Measurements from ENCODE around the gene PLD2.

The PLD2 gene

DNA sequence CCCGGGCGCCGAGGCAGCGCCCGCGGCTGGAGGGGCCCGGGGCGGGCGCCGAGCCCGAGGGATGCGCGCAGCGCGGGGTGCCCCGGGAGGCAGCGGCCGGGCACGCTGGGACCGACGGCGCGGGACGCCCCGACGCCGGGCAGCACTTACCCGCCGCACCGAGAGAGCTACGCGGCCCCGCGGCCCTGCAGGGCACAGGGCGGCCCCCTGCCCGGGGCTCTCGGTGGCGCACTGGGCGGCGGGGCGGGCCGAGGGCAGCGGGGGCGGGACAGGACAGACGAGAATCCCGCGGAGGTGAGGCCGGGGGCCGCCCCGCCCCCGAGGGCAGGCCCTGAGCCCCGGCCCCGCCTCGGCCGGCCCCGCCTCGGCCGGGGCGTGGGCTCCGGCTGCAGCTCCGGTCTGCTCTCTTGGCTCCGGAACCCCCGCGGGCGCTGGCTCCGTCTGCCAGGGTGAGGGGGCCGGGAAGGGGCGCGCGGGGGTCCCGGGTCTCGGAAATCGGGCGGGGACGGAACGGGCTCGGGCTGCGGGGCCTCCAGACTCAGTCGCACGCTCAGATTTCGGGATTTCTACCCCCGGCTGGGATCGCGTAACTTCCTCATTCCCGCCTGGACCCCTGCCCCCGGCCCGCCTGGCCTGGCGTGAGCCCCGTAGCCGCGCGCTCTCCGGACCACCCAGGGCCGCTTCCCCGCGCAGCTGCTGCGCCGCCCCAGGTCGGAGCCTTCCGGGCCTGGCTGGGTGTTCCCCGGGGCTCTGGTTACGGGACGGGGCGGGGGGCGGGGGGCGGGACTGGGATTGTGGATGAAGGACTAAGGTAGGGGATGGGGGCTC lies at the start of gene PLD2:
Gene PLD2 (plus strand): TSS at position 376 of the 828 bp plus-strand sequence. CDS start 621 bp downstream, outside the sequence.
- peak; percentile 24 for DNase-seq (ENCODE audit: low read depth, low spot score)

DNA sequence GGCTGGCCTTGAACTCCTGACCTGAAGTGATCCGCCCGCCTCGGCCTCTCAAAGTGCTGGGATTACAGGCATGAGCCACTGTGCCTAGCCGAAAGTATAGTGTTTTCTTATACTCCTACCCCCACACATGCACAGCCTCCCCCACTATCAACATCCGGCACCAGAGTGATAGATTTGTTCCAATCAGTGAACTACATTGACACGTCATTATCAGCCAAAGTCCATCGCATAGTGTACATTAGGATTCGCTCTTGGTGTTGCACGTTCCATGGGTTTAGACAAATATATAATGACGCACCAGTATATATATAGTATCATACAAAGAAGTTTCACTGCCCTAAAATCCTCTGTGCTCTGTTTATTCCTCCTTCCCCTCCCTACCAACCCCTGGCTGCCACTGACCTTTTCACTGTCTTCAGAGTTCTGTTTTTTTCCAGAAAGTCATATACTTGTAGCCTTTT lies 47.1 kb upstream of the PLD2 start:
- no peak for DNase-seq (ENCODE audit: low read depth, low spot score)

GRCh38 chr17:4764595-4764994 lies 42.4 kb upstream of the PLD2 start:
- no peak for DNase-seq (ENCODE audit: low read depth, low spot score)

DNA sequence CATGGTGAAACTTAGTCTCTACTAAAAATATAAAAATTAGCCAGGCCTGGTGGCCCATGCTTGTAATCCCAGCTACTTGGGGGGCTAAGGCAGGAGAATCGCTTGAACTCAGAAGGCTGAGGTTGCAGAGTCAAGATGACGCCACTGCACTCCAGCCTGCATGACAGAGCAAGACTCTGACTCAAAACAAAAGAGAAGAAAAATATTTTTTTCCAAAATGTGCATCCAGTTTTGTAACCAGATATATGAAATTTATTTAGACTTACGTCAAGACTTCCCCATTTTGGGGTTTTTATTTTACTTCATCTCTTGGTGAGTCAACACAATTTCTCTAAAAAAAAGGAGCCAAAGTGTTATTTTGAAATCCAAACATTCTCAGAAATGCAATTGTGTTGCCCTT lies 40.8 kb upstream of the PLD2 start:
- no peak for DNase-seq (ENCODE audit: low read depth, low spot score)

- DNase-seq (ENCODE audit: low read depth, low spot score): no peak
Observed at GRCh38 chr17:4766723-4767122, 40.2 kb upstream of the PLD2 start.

DNA sequence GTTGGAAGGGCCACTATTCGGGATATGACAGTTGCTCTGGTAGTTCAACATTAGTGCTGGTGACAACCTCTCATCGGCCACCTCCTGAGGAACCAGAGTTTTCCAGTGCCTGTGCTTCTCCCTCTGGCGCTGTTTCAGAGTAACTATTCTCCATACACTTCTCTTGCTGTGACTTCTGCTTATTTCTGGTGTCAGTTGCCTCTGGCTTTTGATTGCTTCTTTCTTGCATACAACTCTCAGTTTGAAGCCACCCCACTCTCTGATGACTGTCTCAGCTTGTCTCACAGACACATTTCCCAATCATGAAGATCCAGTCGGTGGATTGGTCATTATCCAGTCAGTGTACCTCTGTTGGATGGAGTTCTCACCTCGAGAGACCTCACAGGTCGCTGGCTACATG lies 38.7 kb upstream of the PLD2 start:
- DNase-seq (ENCODE audit: low read depth, low spot score): no peak

GRCh38 chr17:4769628-4770027 lies 37.3 kb upstream of the PLD2 start:
- DNase-seq (ENCODE audit: low read depth, low spot score): no peak

DNA sequence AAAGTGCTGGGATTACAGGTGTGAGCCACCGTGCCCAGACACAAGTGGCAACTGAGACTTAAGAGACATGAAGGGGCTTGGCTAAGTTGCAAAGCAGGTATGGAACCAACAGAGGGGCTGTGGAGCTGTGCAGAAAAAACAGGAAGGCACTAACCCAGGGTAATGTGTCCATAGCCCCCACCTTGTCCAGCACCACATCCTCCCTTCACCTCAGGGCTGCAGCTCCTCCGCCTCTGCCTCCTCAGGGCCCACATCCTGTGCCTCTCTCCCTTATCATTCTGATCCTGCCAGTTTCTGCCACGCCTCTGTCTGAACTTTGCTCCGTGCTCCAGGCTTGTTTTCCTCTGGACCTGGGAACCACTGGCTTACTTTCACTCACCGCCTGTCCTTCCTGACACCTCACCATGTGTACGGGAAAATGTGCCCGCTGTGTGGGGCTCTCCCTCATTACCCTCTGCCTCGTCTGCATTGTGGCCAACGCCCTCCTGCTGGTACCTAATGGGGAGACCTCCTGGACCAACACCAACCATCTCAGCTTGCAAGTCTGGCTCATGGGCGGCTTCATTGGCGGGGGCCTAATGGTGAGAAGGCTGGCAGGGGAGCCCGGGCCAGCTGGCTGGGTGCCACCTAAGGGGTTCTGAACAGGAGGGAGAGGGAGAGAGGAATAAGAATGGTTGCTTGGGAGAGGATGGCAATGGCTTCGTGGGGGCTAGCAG lies 35.3 kb upstream of the PLD2 start, which contains the start of gene TM4SF5:
Gene TM4SF5 (plus strand): TSS at position 368 of the 716 bp plus-strand sequence. CDS start 37 bp downstream, at position 405.
- no peak for DNase-seq (ENCODE audit: low read depth, low spot score)

DNA sequence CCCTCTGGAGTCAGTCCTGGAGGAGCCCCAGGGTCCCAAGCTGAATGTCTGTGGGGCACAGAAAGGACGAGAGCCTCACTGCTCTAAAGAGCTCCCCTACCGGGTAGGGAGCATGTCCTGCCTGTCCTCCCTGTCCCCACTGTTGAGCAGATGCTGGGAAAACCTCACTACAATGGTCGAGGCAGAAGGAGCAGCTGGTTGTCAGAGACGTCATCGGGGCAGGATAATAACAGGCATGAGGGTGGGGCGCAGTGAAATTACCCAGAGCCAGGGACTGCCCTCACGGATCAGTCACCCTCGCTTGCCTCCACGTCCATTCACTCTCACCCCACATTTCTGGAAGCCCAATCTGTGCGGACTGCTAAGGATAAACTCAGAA lies 34.7 kb upstream of the PLD2 start:
- DNase-seq (ENCODE audit: low read depth, low spot score): no peak

- DNase-seq (ENCODE audit: low read depth, low spot score): no peak
Observed at GRCh38 chr17:4777969-4778760, 28.8 kb upstream of the PLD2 start.

DNA sequence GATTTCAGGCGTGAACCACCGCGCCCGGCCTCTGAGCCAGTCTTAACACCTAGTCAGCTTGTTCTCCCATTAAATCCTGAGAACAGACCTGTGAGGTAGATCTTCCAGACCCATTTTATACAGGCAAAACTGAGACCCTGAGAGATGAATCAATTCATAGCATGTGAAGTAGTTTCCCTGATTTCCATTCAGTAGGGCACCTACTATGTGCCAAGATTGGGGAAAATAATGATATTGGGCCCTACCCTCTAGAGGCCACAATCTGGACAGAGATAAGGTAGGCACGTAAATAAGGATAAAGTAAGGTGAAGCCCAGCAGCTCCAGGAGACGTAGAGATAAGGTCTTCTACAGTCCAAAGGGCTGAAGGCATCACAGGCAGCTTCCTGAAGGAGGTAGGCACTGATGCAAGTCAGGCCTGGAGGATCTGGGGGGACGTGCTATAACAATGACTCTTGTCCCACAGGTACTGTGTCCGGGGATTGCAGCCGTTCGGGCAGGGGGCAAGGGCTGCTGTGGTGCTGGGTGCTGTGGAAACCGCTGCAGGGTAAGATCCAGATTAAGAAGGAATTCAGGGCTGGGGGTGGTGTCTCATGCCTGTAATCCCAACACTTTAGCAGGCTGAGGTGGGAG lies 26.5 kb upstream of the PLD2 start:
- no peak for DNase-seq (ENCODE audit: low read depth, low spot score)

- no peak for DNase-seq (ENCODE audit: low read depth, low spot score)
Observed at GRCh38 chr17:4782652-4783051, 24.3 kb upstream of the PLD2 start.

DNA sequence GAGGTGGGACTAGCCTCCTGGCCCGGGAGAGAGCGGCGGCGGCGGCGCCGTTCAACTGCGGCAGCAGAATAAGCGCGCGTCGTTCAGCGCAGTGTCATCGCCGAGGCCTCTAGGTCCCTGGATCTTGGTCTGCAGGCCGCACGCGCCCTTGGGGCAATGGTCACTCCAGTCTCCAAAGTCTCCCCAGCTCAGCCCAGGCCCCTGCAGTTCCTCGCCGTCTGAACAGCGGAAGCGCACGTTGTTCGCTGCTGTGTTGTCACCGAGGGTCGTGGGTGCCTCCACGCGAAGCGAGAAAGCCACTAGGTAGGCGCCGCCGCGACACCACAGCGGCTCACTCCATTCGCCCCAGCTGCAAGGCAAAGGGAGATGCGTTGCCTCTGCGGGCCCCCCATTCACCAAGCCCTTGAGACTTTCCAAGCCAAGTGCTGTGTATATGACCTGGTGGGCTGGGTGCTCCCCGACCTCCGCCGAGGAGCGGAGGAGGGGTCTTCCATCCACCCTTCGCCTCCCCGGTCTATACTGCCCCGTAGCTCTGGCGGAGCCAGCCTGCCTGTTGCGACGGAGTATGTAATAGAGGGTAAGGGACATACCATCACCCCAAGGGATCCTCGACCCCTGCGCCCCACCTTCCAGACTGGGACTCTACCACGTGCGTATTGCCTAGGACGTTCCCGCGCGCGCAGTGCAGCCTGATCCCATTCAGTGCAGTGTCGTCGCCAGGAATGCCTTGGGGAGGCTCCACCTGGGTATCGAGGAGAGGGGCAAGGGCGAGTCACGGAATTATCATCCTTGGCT lies 21.4 kb upstream of the PLD2 start:
- no peak for DNase-seq (ENCODE audit: low read depth, low spot score)

DNA sequence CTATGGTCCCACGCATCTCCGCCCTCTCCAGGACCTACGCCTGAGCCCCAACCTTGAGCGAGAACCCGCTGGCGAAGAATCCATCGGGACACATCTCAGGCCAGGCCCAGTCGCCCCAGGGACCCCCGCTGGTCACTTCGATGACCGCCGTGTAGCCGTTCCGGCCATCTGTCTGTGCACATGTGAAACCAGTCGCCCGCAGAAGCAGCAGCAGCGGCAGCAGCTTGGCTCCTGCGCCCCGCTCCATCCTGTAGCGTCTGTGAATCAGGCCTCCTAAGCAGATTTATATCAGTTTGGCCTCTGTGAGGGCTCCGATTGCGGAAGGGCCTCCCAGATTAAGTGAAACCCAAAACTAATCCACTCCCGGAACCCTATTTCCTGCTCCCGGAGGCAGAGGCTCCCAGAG lies 20.8 kb upstream of the PLD2 start, which contains the start of gene VMO1:
Gene VMO1 (minus strand): TSS at position 259 of the 406 bp plus-strand sequence. CDS start 12 bp downstream, at position 247.
- DNase-seq (ENCODE audit: low read depth, low spot score): no peak

DNA sequence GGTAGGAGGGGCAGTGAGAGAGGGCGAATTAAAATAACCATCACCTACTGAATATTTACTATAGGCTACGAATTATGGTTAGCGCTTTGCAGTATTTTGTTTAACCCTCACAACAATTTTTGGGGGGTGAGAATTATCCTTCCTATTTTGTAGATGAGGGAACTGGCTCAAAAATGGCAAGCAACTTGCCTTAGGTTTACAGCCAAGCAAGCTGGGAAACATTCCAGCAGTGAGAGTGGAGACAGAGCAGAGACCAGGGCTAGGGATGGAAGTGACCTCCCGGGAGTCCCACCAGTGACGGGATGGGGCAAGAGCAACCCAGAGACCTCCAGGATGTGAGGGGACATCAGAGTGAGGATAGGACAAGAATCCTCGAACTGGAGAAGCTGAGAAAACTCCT lies 20.4 kb upstream of the PLD2 start:
- DNase-seq (ENCODE audit: low read depth, low spot score): no peak

DNA sequence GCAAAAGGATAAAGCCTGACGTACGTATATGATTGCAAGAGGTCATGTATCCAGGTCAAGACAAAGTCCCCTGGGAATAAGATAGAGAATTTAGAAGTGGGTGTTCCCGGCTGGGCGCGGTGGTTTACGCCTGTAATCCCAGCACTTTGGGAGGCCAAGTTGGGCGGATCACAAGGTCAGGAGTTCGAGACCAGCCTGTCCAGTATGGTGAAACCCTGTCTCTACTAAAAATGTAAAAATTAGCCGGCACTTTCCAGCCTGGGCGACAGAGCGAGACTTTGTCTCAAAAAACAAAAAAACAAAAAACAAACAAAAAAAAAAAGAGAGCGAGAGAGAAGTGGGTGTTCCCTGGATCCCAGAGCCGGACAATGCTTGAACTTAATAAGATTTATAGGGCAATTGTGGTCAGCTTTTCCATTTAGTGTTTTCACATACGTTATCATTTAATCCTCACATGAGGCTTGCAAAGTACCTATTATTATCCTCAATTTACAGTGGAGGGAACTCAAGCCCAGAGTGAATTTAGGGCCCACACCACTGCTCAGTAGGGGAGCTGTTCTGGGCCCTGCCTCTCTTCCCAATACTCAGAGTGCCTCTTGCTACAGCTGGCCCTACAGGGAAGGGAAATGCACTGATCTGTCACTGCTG lies 18.7 kb upstream of the PLD2 start:
- DNase-seq (ENCODE audit: low read depth, low spot score): no peak

GRCh38 chr17:4788807-4789700 lies 17.9 kb upstream of the PLD2 start, which contains the start of gene GLTPD2:
TSS of gene GLTPD2 (plus strand) at chr17:4788964. CDS start at chr17:4789012, 48 bp downstream.
- no peak for DNase-seq (ENCODE audit: low read depth, low spot score)

- no peak for DNase-seq (ENCODE audit: low read depth, low spot score)
Observed at GRCh38 chr17:4789701-4789950, 17.3 kb upstream of the PLD2 start.
